Neural progenitor cell (in vitro differentiated cells): Measurements from ENCODE around the gene LMX1B.
"Not testable (repeated sequence)": the region's sequence is repeated elsewhere in the genome, so short reads cannot be mapped to it uniquely, and the experiment has no call there.

ENCODE experiments used
- CTCF ChIP-seq: fragments of 200-600 bp; sonication (generic); IDR thresholded peaks from 2 replicates; pipeline ENCODE4 v1.5.1; 2017; ENCODE audit warnings: antibody characterized with exemption, mild to moderate bottlenecking
- EZH2 ChIP-seq: fragments of 200-600 bp; sonication (generic); IDR thresholded peaks from 2 replicates; pipeline ENCODE4 v1.6.1; 2017; ENCODE audit warnings: antibody characterized with exemption, mild to moderate bottlenecking, moderate library complexity

- not testable (repeated sequence) for TF ChIP-seq EZH2, CTCF
Observed at GRCh38 chr9:126725485-126725884, 111.8 kb downstream of the LMX1B start.
